ENCODE results near the gene IFIT2.

IFIT2 gene

GRCh38 chr10:89357096-89357495 lies 55.2 kb downstream of the IFIT2 start:
- DNase-seq (ENCODE audit: low read depth) = peak; percentile 37
- no peak overlapping the region for H3K4me3 ChIP-seq (ENCODE audit: low read depth, low read length)
- no peak for TF ChIP-seq CTCF (conservative IDR thresholded peaks at IDR 0.05; ENCODE audit: low read depth, low read length)

GRCh38 chr10:89357975-89358374 lies 56.1 kb downstream of the IFIT2 start:
- DNase-seq (ENCODE audit: low read depth) = no peak
- H3K4me3 ChIP-seq (ENCODE audit: low read depth, low read length) = no peak overlapping the region

More at GRCh38 chr10:89357975-89358374, 56.1 kb downstream of the IFIT2 start:
- TF ChIP-seq CTCF (conservative IDR thresholded peaks at IDR 0.05; ENCODE audit: low read depth, low read length) = no peak
